HepG2 (cell line): Measurements from ENCODE around the gene C2. TPM values are rescaled to one million over a fixed set of nuclear protein-coding genes. Genes with fewer than 3 reads are reported as not detected.

Experiments
- ATAC-seq: fragments of 200-7000 bp; cut with Tn5 transposase; 3 replicates; pipeline ENCODE4 v1.9.1; 2020; ENCODE audit warnings: mild to moderate bottlenecking, moderate library complexity
- BruUV-seq: library from RNA; stranded (reverse); fragments of 400-500 nt; replicated peaks from 2 replicates; lab custom pipeline; 2021; lab: Mats Ljungman, UMichigan
- CTCF ChIA-PET: fragments of 300-600 bp; formaldehyde crosslinking; extraction: SDS; loops from one replicate; lab custom pipeline; 2021; ENCODE audit warnings: low total read pairs, inconsistent platforms, low intra/inter-chr PET ratio; lab: Yijun Ruan, JAX
- POLR2A ChIA-PET: fragments of 350-600 bp; sonication (Branson Sonifier 250); formaldehyde crosslinking; loops from one replicate; lab custom pipeline; 2020; ENCODE audit warnings: antibody characterized with exemption, inconsistent platforms; lab: Yijun Ruan, JAX
- DNase-seq: peaks from one replicate; pipeline ENCODE4 v3.0.0-alpha.2; 2015; ENCODE audit warnings: low spot score
- FAIRE-seq: peaks from 3 replicates; lab custom pipeline; 2011; peaks lifted over from hg19 to GRCh38; lab: Jason Lieb, UNC
- H2AFZ ChIP-seq: one replicate; pipeline ENCODE4 v1.6.1; 2011; ENCODE audit warnings: low read length, inconsistent platforms
- H3K27ac ChIP-seq: fragments of 300-600 bp; 3 replicates; pipeline ENCODE4 v1.8.0; 2011; ENCODE audit warnings: mixed run types, mild to moderate bottlenecking, mixed read lengths, low read length, inconsistent platforms; ENCODE audit not compliant: insufficient read depth; ENCODE audit errors: extremely low read length
- H3K27me3 ChIP-seq, 2 experiments: fragments of 200-600 bp in 1 of 2; 2 replicates in 1 of 2; 3 replicates in 1 of 2; pipeline versions ENCODE4 v1.6.0 to v1.8.0; 2011; ENCODE audit warnings: low read length in 2 of 2, mild to moderate bottlenecking in 2 of 2, moderate library complexity in 2 of 2, inconsistent platforms in 1 of 2; ENCODE audit not compliant: insufficient read depth in 2 of 2, control insufficient read depth in 1 of 2
- H3K36me3 ChIP-seq, 2 experiments: fragments of 200-600 bp in 1 of 2; replicated peaks in 1 of 2; 2 replicates in 1 of 2; 3 replicates in 1 of 2; pipeline versions ENCODE4 v1.5.1 to v1.8.0; 2011; ENCODE audit warnings: low read length in 2 of 2, inconsistent platforms in 1 of 2; ENCODE audit not compliant: insufficient read depth in 2 of 2, control insufficient read depth in 1 of 2
- H3K4me1 ChIP-seq: 2 replicates; pipeline ENCODE4 v1.5.1; 2012; ENCODE audit warnings: low read length, inconsistent platforms; ENCODE audit not compliant: insufficient read depth
- H3K4me2 ChIP-seq: 2 replicates; pipeline ENCODE4 v1.6.0; 2011; ENCODE audit warnings: low read depth, low read length, inconsistent platforms
- H3K4me3 ChIP-seq, 3 experiments: fragments of 200-600 bp in 1 of 3; sonication (generic), shearing (Covaris generic) in 1 of 3; replicated peaks in 1 of 3; 2 replicates each; pipeline ENCODE4 v1.5.1; 2011 to 2016; ENCODE audit warnings: low read length in 3 of 3, inconsistent platforms in 2 of 3, low read depth in 2 of 3, mild to moderate bottlenecking in 2 of 3, control low read depth in 1 of 3, mixed read lengths in 1 of 3; ENCODE audit not compliant: insufficient read depth in 1 of 3
- H3K79me2 ChIP-seq: one replicate; pipeline ENCODE4 v1.6.1; 2011; ENCODE audit warnings: low read length, inconsistent platforms; ENCODE audit not compliant: insufficient read depth
- H3K9ac ChIP-seq: 2 replicates; pipeline ENCODE4 v1.6.0; 2011; ENCODE audit warnings: mild to moderate bottlenecking, low read depth, low read length, inconsistent platforms; ENCODE audit not compliant: insufficient read depth
- H3K9me3 ChIP-seq: 2 replicates; pipeline ENCODE4 v1.5.1; 2012; ENCODE audit warnings: mild to moderate bottlenecking, low read length
- H4K20me1 ChIP-seq: 2 replicates; pipeline ENCODE4 v1.6.0; 2011; ENCODE audit warnings: inconsistent platforms, mild to moderate bottlenecking, low read length, moderate library complexity; ENCODE audit not compliant: insufficient read depth
- ARHGAP35 ChIP-seq: sonication (generic); formaldehyde crosslinking; IDR thresholded peaks from 2 replicates; pipeline ENCODE4 v1.9.0; 2022; ENCODE audit warnings: mild to moderate bottlenecking, inconsistent platforms, moderate library complexity, missing genetic modification reagents, borderline replicate concordance
- MED1 ChIP-seq: sonication (generic); formaldehyde crosslinking; IDR thresholded peaks from 2 replicates; pipeline ENCODE4 v1.4.0; 2020; ENCODE audit warnings: missing genetic modification reagents
- NFATC3 ChIP-seq: sonication (generic); formaldehyde crosslinking; IDR thresholded peaks from 2 replicates; pipeline ENCODE4 v1.5.1; 2020; ENCODE audit warnings: mild to moderate bottlenecking, missing genetic modification reagents
- TARDBP ChIP-seq: sonication (generic); formaldehyde crosslinking; IDR thresholded peaks from 2 replicates; pipeline ENCODE4 v1.8.0; 2022; ENCODE audit warnings: mild to moderate bottlenecking, missing genetic modification reagents
- THAP7 ChIP-seq: sonication (generic); formaldehyde crosslinking; IDR thresholded peaks from 2 replicates; pipeline ENCODE4 v1.8.1; 2023; ENCODE audit warnings: mild to moderate bottlenecking, missing genetic modification reagents
- ZFP41 ChIP-seq: sonication (generic); formaldehyde crosslinking; IDR thresholded peaks from 2 replicates; pipeline ENCODE4 v1.4.0; 2020; ENCODE audit warnings: mild to moderate bottlenecking, missing genetic modification reagents, borderline replicate concordance
- ZNF121 ChIP-seq: sonication (generic); formaldehyde crosslinking; IDR thresholded peaks from 2 replicates; pipeline ENCODE4 v1.5.0; 2020; ENCODE audit warnings: mild to moderate bottlenecking, missing genetic modification reagents
- ZNF292 ChIP-seq: sonication (generic); formaldehyde crosslinking; IDR thresholded peaks from 2 replicates; pipeline ENCODE4 v1.8.1; 2022; ENCODE audit warnings: mild to moderate bottlenecking, low read depth, missing genetic modification reagents, borderline replicate concordance
- ZNF496 ChIP-seq: sonication (generic); formaldehyde crosslinking; IDR thresholded peaks from 2 replicates; pipeline ENCODE4 v1.8.1; 2023; ENCODE audit warnings: mild to moderate bottlenecking, moderate library complexity, missing genetic modification reagents; ENCODE audit not compliant: insufficient replicate concordance
- ZNF800 ChIP-seq: sonication (generic); formaldehyde crosslinking; IDR thresholded peaks from 2 replicates; pipeline ENCODE4 v1.4.0; 2020; ENCODE audit warnings: missing genetic modification reagents
- ZSCAN12 ChIP-seq: sonication (generic); formaldehyde crosslinking; IDR thresholded peaks from 2 replicates; pipeline ENCODE4 v1.9.0; 2021; ENCODE audit warnings: mild to moderate bottlenecking, missing genetic modification reagents
- WGBS: methylation state at CpG from one replicate; pipeline ENCODE4 v1.1.6; 2017; ENCODE audit warnings: low lambda C conversion rate; 5-methylcytosine and 5-hydroxymethylcytosine counted together
- in situ Hi-C: cut with HindIII; loops from 2 replicates; pipeline ENCODE4 v1.10.0; 2017; ENCODE audit warnings: low pct_unique_long_range_greater_than_20kb; ENCODE audit not compliant: extremely low pct_ligation_motif_present
- intact Hi-C: fragments of 100-400 bp; cut with micrococcal nuclease; formaldehyde crosslinking; loops from one replicate; pipeline ENCODE4 v1.10.0; 2022; ENCODE audit not compliant: unreplicated experiment
- polyA plus RNA-seq, 8 experiments: library from polyadenylated mRNA; depleted of rRNA in 3 of 8; stranded (reverse) in 7 of 8; unstranded in 1 of 8; fragments of >200 nt; fragmentation: Illumina TruSeq in 4 of 8; extraction: Trizol in 4 of 8; gene quantifications; 2 replicates each; pipeline versions ENCODE4 v1.2.1 to v1.2.3, GENCODE V29; 2011 to 2016; ENCODE audit warnings: low read depth in 4 of 8, missing spikeins in 1 of 8, mixed read lengths in 1 of 8; ENCODE audit not compliant: insufficient read depth in 1 of 8
- total RNA-seq, 5 experiments: library from RNA; depleted of rRNA; stranded (reverse); fragments of >200 nt; fragmentation: Illumina TruSeq; extraction: Trizol; gene quantifications; 2 replicates each; pipeline ENCODE4 v1.2.3, GENCODE V29; 2016; ENCODE audit warnings: low read depth in 1 of 5

Gene C2
- total and polyA plus RNA-seq, 2 of the 13 experiments (the other 11 are each of a cell fraction or from before 2014, with no cell fraction given), result 165 to 307 TPM

DNA sequence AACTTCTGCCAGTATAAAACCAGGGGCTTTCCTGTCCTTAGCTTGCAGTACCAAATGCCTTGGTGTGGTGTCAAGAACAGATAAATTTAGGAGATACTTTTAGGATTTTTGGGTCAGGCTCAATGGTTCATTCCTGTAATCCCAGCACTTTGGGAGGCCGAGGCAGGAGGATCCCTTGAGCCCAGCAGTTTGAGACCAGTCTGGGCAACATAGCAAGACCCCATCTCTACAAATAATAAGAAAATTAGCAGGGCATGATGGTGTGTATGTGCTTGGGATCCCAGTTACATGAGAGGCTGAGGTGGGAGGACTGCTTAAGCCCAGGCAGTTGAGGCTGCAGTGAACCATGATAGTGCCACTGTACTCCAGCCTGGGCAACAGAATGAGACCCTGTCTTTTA is 22.5 kb upstream of the C2 start:
- no peaks in the 10 kb centered on the region for H3K79me2 ChIP-seq
- peaks cover 63% of the 10 kb centered on the region for H3K4me1 ChIP-seq
- TF ChIP-seq THAP7 (CRISPR knock-in tag) (no peak), ZNF121 (peak; percentile 80)
- TF ChIP-seq, all 625 proteins: peak for 1
- Histone ChIP-seq H3K27me3 (peaks cover 1 to 6% of the 10 kb centered on the region in 2 experiments; a peak in 1 of 5 replicates), H3K27ac (no peak overlapping the region), H3K9ac (no peak overlapping the region), H3K4me2 (no peak overlapping the region), H4K20me1 (no peaks in the 10 kb centered on the region), H3K9me3 (no peaks in the 10 kb centered on the region), H3K4me3 (no peak overlapping the region), H2AFZ (no peak overlapping the region), H3K36me3 (no peaks in the 10 kb centered on the region)
- BruUV-seq, result no TSS peak
- in situ Hi-C loops (loop anchor here (25.0 kb wide), 1 partner anchor 1057 kb away; the partner anchor contains the start of genes BRD2 and HLA-DMA), intact Hi-C loops (no loop called here)
- ATAC-seq (no peak), DNase-seq (no peak), FAIRE-seq (no peak)
- ChIA-PET POLR2A (interaction anchor here (0.9 to 1.6 kb wide), 5 partner anchors 40 to 78 kb away, joined by 3 to 5 read pairs (median 3); partner anchors contain the start of genes HSPA1B and NEU1), CTCF (no interaction called here)
- WGBS, result 40% methylated on average over 1 of the region's 1 CpG

GRCh38 chr6:31906122-31906521 is 21.4 kb upstream of the C2 start:
- ATAC-seq (no peak), FAIRE-seq (no peak), DNase-seq (no peak)
- H3K27ac ChIP-seq, result no peak overlapping the region
- ChIA-PET POLR2A (interaction anchor here (0.9 to 3.9 kb wide), 6 partner anchors 21 to 79 kb away, joined by 3 to 27 read pairs (median 4); partner anchors contain the start of genes C2, HSPA1B and NEU1), CTCF (no interaction called here)
- H3K9ac ChIP-seq, result no peak overlapping the region
- no peaks in the 10 kb centered on the region for H4K20me1 ChIP-seq
- peaks cover 59% of the 10 kb centered on the region for H3K4me1 ChIP-seq
- H3K9me3 ChIP-seq, result no peaks in the 10 kb centered on the region
- H3K79me2 ChIP-seq, result no peaks in the 10 kb centered on the region
- 60% methylated on average over 4 of the region's 4 CpGs for WGBS
- no peak for TF ChIP-seq TARDBP (CRISPR knock-in tag)
- no peak for TF ChIP-seq ZFP41
- TF ChIP-seq ARHGAP35 (CRISPR knock-in tag), result no peak
- no peak for TF ChIP-seq MED1 (CRISPR knock-in tag)
- TF ChIP-seq NFATC3 (CRISPR knock-in tag), result no peak
- TF ChIP-seq ZSCAN12 (CRISPR knock-in tag), result no peak
- no peak for TF ChIP-seq ZNF292 (CRISPR knock-in tag)
- TF ChIP-seq ZNF800 (CRISPR knock-in tag), result no peak
- no peak for TF ChIP-seq ZNF496 (CRISPR knock-in tag)
- H3K4me2 ChIP-seq, result peak overlapping the region; percentile 68; the same call in 1 of the 2 replicates
- intact Hi-C loops (no loop called here), in situ Hi-C loops (loop anchor here (25.0 kb wide), 1 partner anchor 1056 kb away; the partner anchor contains the start of genes BRD2 and HLA-DMA)
- H3K27me3 ChIP-seq, result peaks cover 1 to 6% of the 10 kb centered on the region in 2 experiments; a peak in 1 of 5 replicates
- H3K36me3 ChIP-seq, result no peaks in the 10 kb centered on the region
- BruUV-seq, result no TSS peak
- no peak overlapping the region for H2AFZ ChIP-seq
- H3K4me3 ChIP-seq, result no peak overlapping the region; a peak in 1 of 6 replicates
